ENCODE results near the gene STK32B.
A peak's percentile ranks its signal among the peaks of the same experiment; 100 is the strongest.

Gene STK32B

DNA sequence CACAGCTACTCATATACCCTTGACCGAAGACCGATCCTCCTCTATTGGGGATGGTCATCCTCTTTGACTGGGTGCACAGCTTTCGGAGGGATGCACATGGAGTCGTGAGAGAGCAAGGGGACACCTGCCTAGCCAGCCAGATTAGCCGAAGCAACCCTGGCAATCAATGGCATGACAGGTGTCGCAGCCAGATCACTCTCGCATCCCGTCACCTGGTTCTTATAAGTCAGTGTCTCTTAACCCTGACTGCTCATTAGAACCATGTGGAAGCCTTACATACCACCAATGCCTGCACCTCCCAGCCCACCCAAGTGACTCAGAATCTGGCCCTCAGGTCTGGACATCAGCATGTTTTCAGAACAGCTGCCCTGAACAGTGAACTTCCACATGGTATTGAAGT, 407.4 kb downstream of the STK32B start:
- DNase-seq = no peak

DNA sequence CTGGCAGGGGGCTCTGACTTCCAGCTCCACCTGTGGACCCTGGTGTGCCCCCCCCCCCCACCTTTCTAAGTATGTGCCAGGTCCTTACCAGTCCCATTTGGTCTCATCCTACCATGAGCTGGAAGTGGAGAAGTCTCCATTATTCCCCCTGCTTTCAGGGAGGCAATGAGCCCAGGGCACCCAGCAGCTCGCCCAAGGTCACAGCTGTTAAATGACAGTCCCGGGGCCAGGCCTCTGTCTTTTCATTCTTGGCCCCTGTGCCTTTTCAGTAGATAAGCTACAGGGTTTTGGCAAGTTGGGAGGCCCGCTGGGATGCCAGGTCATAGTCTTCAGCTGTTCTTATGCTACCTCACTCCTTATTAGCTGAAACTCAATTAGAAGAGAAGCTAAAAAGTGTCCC, 408.0 kb downstream of the STK32B start:
- no peak for DNase-seq

DNA sequence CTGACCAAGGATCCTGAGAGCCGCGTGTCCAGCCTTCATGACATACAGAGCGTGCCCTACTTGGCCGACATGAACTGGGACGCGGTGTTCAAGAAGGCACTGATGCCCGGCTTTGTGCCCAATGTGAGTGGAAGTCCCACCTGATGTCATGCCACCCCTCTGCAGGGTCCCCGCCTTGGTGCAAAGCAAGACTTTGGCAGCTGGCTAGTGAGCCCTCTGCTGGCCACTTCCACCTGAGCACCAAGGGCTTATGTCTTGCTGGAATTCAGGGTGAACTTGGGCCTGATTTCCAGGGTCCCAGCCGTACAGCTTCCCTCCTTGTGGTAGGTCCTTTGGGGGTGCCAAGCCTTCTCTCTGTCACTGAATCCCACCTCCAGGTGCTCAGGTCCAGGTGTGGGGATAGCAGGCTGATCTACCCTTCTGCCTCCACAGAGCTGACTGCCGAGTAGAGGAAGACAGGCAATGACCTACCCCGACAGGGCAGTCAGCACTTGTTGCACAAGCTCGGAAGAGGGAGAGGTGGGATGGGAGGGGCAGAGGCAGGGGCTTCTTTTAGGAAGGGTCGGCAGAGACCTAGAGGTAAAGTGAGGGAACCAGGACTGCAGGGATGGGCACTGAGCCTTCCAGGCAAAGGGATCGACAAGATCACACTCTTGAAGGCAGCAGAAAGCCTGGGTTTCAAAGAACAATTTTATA, 409.0 kb downstream of the STK32B start:
- peak; percentile 14 for DNase-seq

DNA sequence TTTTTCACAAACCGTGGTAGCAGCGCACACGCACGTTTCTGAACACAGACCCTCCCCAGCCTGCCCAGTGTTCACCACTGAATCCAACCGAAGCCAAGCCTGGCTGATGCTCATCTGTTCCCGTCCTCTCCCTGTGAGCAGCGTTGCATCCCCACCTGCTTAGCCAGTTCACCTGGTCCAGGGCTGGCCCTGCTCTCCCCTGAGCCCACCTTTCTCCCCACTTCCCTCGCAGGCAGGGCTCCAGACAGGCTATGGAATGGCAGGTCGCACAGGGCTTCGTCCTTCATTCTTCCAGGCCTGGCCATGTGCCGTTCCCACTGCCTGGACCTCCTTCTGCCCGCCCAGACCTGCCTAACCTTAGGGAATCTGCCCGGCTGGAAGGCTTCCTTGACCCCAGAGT, 410.2 kb downstream of the STK32B start:
- no peak for DNase-seq

DNA sequence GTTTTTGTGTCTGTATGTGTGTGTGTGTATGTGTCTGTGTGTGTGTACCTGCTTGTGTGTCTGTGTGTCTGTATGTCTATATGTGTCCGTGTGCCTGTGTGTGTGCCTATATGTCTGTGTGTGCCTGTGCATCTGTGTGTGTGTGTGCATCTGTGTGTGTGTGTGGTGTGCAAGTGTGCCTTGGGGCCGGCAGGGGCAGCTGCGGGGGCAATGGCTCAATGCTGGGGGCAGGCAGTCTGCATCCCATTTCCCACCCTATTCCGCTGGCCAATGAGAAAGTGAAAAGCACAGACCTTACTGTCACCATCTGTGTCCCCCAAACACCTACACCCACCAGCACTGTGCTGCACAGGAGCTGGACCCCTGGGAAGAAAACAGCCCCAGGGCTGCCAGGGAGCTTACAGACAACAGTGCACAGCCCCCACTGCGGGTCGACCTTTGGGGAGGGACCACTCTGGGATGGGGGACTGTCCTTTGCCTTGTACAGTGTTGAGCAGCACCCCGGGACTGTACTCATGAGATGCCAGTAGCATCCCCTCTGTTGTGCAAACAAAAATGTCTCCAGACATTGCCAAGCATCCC, 411.1 kb downstream of the STK32B start:
- no peak for DNase-seq

DNA sequence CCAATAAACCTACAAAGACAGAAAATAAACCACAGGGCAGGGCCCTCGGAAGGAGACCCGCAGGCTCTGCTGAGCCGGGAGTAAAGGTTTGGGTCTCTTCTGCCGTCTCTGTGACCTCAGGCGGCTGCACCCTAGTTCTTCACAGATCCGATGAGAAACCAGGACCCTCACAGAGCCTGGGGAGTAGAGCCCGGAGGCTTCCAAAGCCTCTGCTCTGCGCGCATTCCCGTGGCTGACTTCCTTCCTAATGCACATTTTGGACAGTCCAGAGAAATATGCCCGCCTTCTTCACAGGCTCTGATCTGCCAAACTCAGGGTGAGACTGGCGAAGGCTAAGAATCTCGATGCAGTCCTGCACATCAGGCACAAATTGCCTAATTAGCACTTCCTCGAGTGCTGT, 411.6 kb downstream of the STK32B start:
- no peak for DNase-seq

DNA sequence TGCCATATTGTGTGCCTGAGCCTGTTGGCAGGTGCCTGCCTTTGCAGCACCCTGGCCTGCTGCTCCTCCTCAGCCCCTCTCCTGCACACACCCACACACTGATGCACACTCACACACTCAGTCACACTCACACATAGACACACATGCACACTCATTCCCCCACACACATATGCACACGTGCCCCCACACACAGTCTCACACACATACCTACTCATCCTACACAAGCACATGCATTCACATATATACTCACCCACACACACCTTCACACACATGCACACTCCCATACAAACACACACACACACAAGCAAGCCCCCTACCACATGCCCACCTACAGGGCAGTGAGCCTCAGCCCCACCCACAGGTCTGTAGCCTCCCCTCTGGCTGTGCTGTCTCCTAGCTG, 412.1 kb downstream of the STK32B start:
- no peak for DNase-seq

DNA sequence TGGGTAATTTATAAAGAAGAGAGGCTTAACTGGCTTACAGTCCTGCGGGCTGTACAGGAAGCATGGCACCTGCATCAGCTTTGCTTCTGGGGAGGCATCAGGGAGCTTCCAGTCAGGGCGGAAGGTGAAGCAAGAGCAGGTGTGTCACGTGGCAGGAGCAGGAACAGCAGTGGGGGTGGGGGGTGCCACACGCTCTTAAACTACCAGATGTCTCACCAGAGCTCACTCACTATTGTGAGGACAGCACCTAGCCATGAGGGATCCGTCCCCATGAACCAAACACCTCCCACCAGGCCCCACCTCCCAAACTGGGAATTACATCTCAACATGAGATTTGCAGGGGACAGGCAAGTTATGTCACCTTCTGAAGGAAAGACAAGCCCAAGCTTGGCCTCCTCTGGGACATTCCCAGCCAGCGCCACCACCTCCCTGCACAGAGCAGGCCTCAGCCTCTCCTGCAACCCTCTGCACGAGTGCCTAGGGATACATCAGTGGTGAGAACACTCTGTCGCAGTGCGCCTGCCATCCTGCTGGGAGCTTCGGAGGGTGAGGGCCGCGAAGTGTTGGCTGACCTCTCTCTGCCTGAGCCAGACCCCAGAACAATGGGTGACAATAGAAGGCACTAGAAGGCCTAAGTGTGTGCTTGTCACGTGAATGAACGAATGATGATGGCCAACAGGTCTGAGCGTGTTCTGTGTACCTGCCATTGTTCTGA, 412.8 kb downstream of the STK32B start:
- no peak for DNase-seq

DNA sequence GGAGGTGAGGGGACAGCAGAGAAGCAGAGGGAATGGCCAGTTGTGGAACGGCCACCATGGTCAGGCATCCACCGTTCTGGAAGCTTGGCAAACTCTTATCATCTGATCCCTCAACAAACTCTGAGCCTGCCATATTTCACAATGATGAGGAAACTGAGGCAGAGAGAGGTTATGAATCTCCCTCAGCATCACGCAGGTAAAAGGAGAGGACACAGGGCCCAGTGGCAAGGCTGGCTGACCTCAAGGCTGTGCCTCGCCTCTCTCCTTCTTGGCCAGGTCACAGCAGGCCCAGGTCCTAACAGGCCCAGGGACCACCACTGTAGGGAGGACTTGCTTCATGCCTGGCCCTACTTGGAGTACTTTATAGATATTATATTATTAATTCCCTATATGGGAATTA, 414.2 kb downstream of the STK32B start:
- DNase-seq = no peak

DNA sequence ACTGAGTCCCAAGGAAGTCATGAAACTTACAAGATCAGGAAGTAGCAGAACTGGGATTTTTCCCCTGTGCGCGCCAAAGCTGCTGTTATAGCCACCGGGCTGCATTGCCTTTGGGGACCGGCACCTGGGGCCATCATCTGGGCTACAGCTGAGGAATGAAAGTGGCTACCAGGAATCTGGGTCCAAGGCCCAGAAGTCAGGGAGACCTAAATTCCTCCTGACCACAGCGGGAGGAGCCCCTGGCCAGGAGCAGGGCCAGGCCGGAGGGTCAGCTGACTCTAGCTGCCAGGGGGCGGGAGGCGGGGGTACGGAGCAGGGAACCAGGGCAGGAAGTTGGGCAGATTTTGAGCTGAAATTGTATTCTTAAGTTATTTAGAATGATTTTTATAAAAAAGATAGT, 414.7 kb downstream of the STK32B start:
- DNase-seq = no peak

DNA sequence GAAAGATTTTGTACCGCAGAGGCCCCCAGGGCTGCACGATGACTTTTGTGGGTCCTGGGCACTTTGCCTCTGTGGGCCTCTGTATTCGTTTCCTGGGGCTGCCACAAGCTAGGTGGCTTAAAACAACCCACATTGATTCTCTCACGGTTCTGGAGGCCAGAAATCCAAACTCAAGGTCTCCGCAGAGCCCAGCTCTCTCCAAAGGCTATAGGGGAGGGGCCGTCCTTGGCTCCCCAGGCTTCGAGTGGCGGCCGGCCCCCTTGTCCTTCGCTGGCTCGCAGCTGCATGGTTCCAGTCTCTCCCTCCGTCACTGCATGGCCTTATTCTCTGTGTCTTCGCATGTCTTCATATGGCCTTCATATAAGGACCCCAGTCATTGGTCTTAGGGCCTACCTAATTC, 415.8 kb downstream of the STK32B start:
- no peak for DNase-seq

DNA sequence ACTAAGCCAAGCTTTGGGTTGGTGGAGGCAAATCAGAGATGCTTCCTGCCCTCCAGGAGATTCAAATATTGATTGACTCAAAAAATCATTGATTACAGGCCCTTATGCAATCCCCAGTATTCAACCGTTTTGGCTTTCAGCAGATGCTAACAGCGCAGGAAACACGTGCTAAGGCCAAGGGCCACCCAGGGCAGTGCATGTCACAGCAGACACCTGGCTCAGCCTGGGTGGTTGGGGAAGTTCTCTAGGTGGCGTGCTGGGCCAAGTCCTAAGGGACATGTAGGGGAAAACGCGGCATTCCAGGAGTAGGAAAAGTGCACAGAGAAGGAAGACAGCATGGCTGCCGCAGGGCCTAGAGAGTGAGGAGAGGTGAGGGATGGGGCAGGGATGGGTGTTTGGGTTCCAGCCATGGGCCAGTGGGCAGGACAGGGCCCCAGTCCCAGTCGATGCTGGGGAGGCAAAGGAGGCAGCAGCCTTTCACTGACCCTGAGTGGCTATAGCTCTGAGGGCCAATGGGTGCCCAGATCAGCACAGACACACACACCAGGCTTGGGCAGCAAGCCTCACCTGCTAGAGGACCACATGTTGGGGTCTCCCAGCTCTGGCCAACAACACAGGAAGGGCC, 418.0 kb downstream of the STK32B start:
- no peak for DNase-seq

DNA sequence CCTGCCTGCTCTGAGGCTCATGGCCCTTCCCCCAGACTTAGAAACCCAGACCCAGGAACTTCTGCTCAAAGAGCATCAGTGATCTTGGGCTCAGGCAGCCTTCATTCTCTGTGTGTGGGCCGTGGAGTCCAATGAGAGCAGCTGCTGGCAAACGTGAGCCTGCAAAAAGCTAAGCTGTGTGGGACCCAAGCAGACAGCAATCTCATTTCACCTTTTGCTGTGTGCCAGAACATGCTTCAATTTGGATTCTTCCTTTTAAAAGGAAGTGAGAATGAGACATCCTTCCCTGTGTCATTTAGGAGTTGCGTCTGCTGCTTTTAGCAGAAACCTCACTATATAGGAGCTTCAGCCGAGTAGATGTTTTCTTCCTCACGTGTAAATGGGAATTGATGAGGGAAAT, 418.6 kb downstream of the STK32B start:
- no peak for DNase-seq

DNA sequence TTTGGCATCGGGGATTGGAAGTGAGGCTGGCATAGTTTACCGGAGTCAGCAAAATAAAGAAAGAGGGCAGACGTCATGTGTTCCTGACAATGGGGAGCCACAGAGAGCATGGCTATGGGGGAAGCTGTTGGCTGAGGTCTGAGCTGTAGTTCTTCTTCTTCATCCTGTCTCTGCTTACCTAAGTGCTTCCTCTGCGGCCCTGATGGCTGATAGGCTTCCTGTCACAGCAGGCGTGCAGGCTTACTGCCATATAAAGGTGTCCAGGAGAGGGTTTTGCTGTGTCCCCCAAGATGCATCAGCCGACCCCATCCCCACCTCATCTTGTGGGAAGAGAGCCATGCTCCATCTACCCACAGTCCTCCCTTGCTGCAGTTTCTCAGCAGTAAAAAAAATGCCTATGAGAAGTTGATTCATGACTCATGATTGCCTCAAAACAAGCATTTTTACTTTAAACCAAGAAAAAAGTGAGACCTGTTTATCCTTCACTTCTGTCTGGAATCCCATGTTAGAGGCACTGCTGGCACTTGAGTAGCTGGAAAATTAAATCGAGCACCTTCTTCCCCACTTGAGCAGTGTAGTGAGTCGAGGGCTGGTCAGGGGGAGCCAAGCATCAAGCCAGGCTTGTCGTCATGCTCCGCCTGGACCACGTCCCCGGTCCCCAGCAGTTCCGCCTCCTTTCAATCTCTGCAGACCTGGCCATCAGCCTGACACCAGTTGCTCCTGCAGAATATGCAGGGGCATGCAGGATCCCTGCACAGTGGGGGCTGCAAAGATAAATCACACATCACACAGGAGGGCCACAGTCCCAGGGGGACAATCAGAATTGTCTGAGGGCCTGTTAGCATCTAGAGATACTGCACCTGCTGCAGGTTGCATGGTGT, 419.3 kb downstream of the STK32B start:
- peak; percentile 3 for DNase-seq

DNA sequence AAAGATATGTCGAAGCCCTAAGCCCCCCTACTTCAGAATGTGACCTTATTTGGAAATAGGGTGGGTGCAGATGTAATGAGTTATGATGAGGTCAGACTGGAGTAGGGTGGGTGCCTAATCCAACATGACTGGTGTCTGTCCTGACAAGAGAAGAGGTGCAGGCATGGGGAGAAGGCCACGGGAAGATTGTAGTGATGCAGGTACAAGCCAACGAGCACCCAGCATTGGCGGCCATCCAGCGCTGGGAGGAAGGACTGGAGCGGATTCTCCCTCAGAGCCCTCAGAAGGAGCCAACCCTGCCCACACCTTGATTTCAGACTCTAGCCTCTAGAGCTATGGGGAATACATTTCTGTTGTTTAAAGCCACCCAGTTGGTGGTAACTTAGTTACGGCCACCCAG, 419.9 kb downstream of the STK32B start:
- no peak for DNase-seq

DNA sequence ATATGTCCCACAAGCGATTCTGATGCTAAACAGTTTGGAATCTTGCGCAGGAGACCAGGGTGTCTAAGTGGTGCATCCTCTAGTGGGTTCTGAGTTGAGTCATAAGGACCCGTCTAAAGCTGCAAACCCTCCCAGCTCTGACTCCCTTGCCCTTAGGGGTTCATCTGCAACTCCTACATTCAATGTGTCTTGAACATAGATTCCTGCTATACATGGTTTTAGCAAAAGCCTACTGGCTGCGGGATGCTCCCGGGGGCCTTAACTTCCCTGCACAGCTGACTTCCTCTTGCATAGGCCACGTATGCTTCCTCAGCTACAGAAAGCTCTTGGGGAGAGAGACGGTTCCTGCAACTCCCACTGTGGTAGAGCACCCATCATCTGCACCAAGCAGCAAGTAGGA, 420.4 kb downstream of the STK32B start:
- no peak for DNase-seq

DNA sequence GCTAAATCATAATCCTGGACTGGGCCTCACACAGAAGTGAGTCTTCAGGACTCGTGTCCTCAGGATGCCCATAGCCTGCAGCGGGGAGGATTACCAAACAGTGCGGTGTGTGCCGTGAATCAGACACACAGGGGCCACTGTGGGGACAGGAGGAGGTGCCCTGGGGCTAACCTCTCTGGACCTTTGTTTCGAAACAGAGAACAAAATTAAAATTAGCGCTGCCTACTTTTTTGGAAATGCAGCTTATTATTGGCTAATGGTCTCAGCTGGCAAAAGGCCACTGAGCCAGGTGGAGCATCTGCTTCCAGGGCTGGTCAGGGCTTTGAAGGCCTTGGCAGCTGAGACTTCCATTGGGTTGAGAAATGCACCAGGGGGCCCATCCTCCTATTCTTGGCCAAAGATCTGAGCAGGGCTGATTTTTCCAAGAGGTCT, 420.9 kb downstream of the STK32B start:
- DNase-seq = no peak

DNA sequence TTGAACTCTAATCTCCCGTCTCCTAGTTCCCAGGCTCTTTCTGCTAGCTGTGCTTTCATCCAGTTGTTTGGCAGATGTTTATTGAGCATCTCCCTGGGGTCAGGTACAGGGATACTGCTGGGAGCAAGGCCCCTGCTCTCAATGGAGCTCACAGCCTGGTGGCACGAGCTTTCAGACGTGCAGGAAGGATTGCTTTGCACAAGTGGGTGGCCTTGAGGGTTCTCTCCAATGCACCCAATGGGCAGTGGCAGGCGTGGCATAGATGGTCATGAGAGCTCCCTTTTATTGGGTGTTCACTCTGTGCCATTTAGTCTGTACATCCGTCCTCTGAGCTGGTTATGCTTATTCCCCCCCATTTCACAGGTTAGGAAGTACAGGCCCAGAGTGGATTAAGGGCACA, 421.8 kb downstream of the STK32B start:
- no peak for DNase-seq

DNA sequence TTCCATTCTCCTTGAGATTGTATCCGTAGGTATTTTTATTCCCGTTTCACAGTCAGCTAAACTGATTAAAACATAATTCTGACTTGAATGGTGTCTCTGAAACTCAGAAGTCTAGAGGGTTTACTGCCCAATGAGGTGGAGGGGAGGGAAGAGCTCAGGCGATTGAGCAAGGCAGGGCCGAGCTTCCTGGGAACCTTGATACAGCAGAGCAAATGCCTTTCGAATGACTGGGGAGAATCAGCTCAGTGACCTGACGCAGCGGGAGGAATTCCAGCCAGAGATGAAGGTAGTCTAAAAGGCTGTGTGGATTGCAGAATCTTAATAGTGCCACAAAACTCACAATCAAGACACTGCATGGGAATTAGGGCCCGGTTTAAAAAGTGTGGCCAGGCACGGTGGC, 423.5 kb downstream of the STK32B start:
- peak; percentile 4 for DNase-seq

DNA sequence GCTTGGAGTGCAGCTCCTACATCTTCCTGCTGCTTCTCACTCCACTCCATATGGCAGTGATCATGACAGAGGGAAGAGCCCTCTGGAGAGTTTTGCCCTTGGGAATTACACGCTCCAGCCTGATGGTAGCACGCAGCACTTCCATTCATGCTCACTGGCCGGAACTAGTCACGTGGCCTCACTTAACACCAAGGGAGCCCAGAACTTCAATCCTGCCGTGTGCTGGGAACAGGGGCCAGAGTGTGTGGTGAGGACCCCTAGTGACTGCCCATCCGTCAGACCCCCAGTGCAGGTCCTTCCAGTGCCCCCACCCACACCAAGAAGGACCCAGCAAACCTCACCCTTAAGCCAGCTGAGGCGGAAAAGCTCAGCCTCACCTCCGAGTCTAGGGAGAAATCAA, 426.3 kb downstream of the STK32B start:
- no peak for DNase-seq

DNA sequence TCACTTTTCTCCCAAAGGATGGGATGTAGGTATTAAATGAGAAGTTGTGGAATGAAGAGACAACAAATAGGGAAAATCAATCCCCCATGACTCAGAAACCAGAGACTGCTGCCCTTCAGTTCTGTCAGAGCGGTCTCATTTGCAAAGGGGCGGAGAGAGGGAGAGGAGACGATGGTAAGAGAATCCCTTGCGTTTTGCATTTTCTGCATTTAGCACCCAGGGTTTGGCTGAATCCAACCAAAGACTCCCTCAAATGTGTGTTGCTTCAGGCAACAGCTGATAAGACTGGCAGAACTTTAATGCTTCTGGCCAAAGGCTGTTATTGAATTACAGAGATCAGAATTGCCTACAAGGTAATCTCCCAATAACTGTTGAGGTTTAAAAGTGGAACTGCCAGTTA, 426.9 kb downstream of the STK32B start:
- no peak for DNase-seq

DNA sequence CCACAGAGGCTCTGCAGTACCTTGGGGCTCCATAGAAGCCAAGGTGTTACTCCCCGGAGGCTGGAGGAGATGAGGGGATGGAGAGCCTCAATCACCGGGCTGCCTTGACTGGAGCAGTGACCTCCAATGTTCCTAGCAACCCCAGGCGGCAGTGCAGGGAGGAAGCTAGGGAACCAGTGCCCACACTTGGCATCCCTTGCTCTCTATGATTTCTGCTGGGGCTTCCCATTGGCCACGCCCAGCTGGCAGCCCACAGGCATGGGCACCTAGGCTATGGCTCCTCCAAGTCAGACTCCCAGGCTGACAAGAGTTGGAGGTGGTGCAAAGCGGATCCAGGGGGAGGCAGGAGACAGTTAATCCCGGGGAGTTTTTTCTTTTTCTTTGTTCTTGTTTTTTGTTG, 427.4 kb downstream of the STK32B start:
- DNase-seq = no peak

DNA sequence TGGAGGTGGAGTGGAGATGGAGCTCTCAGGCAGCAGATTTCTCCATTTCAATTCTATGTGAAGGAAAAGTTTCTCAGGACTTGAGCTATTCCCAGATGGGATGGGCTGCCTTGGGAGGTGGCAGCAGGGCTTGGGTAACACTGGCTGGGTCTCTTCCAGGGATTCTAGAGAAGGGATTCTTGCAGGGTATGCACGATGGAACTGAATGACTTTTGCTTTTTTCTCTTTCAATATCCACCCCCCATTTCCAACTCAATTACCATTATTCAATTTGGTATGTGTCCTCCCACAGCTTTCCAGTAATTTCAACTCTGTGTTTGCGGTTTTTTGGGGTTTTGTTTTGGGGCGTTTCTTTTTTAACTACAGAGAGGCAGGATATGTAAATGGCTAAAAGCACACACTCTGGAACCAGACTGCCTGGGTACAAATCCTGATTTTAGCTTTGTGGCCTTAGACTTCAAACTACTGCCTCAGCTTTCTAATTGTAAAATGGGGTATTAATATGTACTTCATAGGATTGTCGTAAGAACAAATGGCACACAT, 428.3 kb downstream of the STK32B start:
- no peak for DNase-seq

All from fibroblast of upper back skin (primary cell).